ENCODE data around the gene PODXL.

DNA sequence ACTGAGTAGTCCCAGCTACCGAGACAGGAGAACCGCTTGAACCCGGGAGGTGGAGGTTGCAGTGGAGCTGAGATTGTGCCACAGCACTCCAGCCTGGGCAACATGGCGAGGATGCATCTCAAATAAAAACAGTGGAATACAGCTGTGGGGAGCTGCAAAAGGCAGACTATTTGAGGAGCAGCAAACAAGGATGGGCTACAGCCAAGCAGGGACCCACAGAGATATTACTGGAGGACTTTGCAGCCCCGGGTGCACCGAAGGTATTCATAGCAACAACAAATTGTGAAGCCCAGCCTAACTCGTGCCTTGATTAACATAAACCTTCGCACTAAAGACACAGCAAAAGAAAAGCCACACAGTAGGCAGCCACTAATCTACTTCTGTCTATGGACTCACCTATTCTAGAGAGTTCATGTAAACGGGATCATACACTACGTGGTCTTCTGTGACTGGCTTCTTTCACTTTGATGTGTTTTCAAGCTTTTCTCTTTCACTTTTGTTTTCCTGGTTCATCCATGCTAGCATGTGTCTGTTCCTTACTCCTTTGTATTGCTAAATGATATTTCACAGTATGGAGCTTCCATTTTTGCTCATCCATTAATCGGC is 34.0 kb downstream of the PODXL start:
- TF ChIP-seq, protein P1, sequence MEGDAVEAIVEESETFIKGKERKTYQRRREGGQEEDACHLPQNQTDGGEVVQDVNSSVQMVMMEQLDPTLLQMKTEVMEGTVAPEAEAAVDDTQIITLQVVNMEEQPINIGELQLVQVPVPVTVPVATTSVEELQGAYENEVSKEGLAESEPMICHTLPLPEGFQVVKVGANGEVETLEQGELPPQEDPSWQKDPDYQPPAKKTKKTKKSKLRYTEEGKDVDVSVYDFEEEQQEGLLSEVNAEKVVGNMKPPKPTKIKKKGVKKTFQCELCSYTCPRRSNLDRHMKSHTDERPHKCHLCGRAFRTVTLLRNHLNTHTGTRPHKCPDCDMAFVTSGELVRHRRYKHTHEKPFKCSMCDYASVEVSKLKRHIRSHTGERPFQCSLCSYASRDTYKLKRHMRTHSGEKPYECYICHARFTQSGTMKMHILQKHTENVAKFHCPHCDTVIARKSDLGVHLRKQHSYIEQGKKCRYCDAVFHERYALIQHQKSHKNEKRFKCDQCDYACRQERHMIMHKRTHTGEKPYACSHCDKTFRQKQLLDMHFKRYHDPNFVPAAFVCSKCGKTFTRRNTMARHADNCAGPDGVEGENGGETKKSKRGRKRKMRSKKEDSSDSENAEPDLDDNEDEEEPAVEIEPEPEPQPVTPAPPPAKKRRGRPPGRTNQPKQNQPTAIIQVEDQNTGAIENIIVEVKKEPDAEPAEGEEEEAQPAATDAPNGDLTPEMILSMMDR (conservative IDR thresholded peaks at IDR 0.05 in 1 of 2, IDR thresholded peaks at IDR 0.05 in 1 of 2; ENCODE audit: low read depth in 1 of 2, low read length in 2 of 2) = no peak
- TF ChIP-seq EZH2 (IDR thresholded peaks at IDR 0.05; ENCODE audit: low read length, missing control alignments) = no peak

All from fibroblast of lung (primary cell).